Keratinocyte (primary cell): ENCODE results near the gene EYS. TPM values are rescaled to one million over a fixed set of nuclear protein-coding genes. Genes with fewer than 3 reads are reported as not detected.

Source experiments
- DNase-seq: peaks from one replicate; pipeline ENCODE4 v3.0.0-alpha.2; 2011; ENCODE audit warnings: low read depth, missing footprints, low spot score
- FAIRE-seq: peaks from 2 replicates; lab custom pipeline; 2011; peaks lifted over from hg19 to GRCh38; lab: Jason Lieb, UNC
- H2AFZ ChIP-seq: 2 replicates; pipeline ENCODE4 v1.6.0; 2012; ENCODE audit warnings: low read length, control low read depth, inconsistent platforms; ENCODE audit not compliant: control insufficient read depth
- H3K27ac ChIP-seq: 2 replicates; pipeline ENCODE4 v1.5.1; 2011; ENCODE audit warnings: low read length; ENCODE audit not compliant: control insufficient read depth, insufficient read depth
- H3K27me3 ChIP-seq: 3 replicates; pipeline ENCODE4 v1.6.0; 2011; ENCODE audit warnings: low read length; ENCODE audit not compliant: control insufficient read depth, insufficient read depth; ENCODE audit errors: extremely low read depth
- H3K36me3 ChIP-seq, 2 experiments: 2 replicates in 1 of 2; 3 replicates in 1 of 2; pipeline ENCODE4 v1.5.1; 2011; ENCODE audit warnings: low read length in 2 of 2, mild to moderate bottlenecking in 1 of 2; ENCODE audit not compliant: control insufficient read depth in 2 of 2, insufficient read depth in 2 of 2; ENCODE audit errors: extremely low read depth in 1 of 2
- H3K4me1 ChIP-seq: 3 replicates; pipeline ENCODE4 v1.5.1; 2011; ENCODE audit warnings: low read length; ENCODE audit not compliant: control insufficient read depth, insufficient read depth; ENCODE audit errors: extremely low read depth
- H3K4me2 ChIP-seq: 3 replicates; pipeline ENCODE4 v1.6.0; 2011; ENCODE audit warnings: low read depth, low read length; ENCODE audit not compliant: control insufficient read depth, insufficient read depth; ENCODE audit errors: extremely low read depth
- H3K4me3 ChIP-seq, 3 experiments: fragments of 200-600 bp in 1 of 3; sonication (generic) in 1 of 3; 2 replicates in 2 of 3; 3 replicates in 1 of 3; pipeline ENCODE4 v1.5.1; 2011 to 2016; ENCODE audit warnings: low read length in 3 of 3, mild to moderate bottlenecking in 3 of 3, control low read depth in 2 of 3, inconsistent platforms in 1 of 3, low read depth in 1 of 3, mixed read lengths in 1 of 3, mixed run types in 1 of 3, moderate library complexity in 1 of 3; ENCODE audit not compliant: control insufficient read depth in 2 of 3, insufficient read depth in 2 of 3; ENCODE audit errors: extremely low read depth in 1 of 3
- H3K79me2 ChIP-seq: 2 replicates; pipeline ENCODE4 v1.6.0; 2012; ENCODE audit warnings: low read length; ENCODE audit not compliant: control insufficient read depth, insufficient read depth
- H3K9ac ChIP-seq: 3 replicates; pipeline ENCODE4 v1.6.0; 2011; ENCODE audit warnings: low read length; ENCODE audit not compliant: control insufficient read depth, insufficient read depth; ENCODE audit errors: extremely low read depth
- H3K9me1 ChIP-seq: 3 replicates; pipeline ENCODE4 v1.6.0; 2011; ENCODE audit warnings: low read length; ENCODE audit not compliant: control insufficient read depth, insufficient read depth; ENCODE audit errors: extremely low read depth
- H3K9me3 ChIP-seq: 2 replicates; pipeline ENCODE4 v1.5.1; 2012; ENCODE audit warnings: low read depth, low read length; ENCODE audit not compliant: control insufficient read depth
- H4K20me1 ChIP-seq: 3 replicates; pipeline ENCODE4 v1.6.0; 2011; ENCODE audit warnings: low read length; ENCODE audit not compliant: control insufficient read depth, insufficient read depth; ENCODE audit errors: extremely low read depth
- EZH2 ChIP-seq: IDR thresholded peaks from one replicate; pipeline ENCODE4 v1.6.1; 2012; ENCODE audit warnings: inconsistent platforms, mild to moderate bottlenecking, low read length, moderate library complexity
- dilution Hi-C: fragments of 300-500 bp; cut with MboI; formaldehyde crosslinking; loops from one replicate; pipeline ENCODE4 v1.7.0; 2020; ENCODE audit warnings: low sequenced_read_pairs; ENCODE audit not compliant: extremely low pct_ligation_motif_present
- polyA plus RNA-seq, 5 experiments: library from polyadenylated mRNA; depleted of rRNA in 3 of 5; stranded (reverse) in 3 of 5; stranded (forward) in 1 of 5; unstranded in 1 of 5; fragments of >200 nt; gene quantifications; 1 replicate in 1 of 5; 2 replicates in 3 of 5; 3 replicates in 1 of 5; pipeline versions ENCODE4 v1.2.1 to v1.2.3, GENCODE V29; 2011 to 2012; ENCODE audit warnings: missing spikeins in 2 of 5, low read depth in 1 of 5, low replicate concordance in 1 of 5
- TF ChIP-seq, protein P1 (sequence below), 3 experiments: IDR thresholded peaks in 1 of 3; conservative IDR thresholded peaks in 1 of 3; optimal IDR thresholded peaks in 1 of 3; 2 replicates in 2 of 3; 3 replicates in 1 of 3; pipeline versions ENCODE3 to v1.5.1; 2011; ENCODE audit warnings: low read length in 3 of 3, mild to moderate bottlenecking in 3 of 3, moderate library complexity in 2 of 3, control low read depth in 1 of 3, inconsistent platforms in 1 of 3; ENCODE audit not compliant: insufficient read depth in 2 of 3; ENCODE audit errors: extremely low read depth in 1 of 3

Gene EYS
- polyA plus RNA-seq, 1 donor (not counting 4 experiments of a cell fraction or from before 2014, with no cell fraction given): 0.34 TPM

DNA sequence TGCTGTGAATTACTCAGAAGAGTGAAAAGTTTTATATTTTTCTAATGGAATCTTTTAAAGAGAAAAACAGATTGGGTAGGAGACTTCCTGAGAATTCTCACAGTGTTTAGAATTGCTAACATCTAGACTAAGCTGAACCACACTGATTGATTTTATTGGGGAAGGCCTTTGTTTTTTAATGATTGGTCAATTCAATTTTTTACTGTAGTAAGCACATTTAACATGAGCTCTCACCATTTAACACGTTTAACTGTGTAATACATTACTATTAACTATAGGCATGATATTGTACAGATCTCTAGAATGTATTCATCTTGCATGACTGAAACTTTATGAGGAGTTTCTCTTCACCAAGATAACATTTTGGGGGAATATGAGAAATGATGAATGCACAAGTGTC, 1084.1 kb downstream of the EYS start:
- Histone ChIP-seq H3K36me3 (no peaks in the 10 kb centered on the region), H3K27me3 (no peaks in the 10 kb centered on the region), H3K4me3 (no peak overlapping the region), H3K27ac (no peak overlapping the region), H3K9ac (no peak overlapping the region), H3K79me2 (no peaks in the 10 kb centered on the region), H3K4me2 (no peak overlapping the region), H3K9me1 (no peaks in the 10 kb centered on the region), H3K9me3 (no peaks in the 10 kb centered on the region), H3K4me1 (no peaks in the 10 kb centered on the region), H2AFZ (no peak overlapping the region), H4K20me1 (no peaks in the 10 kb centered on the region)
- FAIRE-seq (no peak), DNase-seq (no peak)
- dilution Hi-C loops: no loop called here
- TF ChIP-seq, protein P1, sequence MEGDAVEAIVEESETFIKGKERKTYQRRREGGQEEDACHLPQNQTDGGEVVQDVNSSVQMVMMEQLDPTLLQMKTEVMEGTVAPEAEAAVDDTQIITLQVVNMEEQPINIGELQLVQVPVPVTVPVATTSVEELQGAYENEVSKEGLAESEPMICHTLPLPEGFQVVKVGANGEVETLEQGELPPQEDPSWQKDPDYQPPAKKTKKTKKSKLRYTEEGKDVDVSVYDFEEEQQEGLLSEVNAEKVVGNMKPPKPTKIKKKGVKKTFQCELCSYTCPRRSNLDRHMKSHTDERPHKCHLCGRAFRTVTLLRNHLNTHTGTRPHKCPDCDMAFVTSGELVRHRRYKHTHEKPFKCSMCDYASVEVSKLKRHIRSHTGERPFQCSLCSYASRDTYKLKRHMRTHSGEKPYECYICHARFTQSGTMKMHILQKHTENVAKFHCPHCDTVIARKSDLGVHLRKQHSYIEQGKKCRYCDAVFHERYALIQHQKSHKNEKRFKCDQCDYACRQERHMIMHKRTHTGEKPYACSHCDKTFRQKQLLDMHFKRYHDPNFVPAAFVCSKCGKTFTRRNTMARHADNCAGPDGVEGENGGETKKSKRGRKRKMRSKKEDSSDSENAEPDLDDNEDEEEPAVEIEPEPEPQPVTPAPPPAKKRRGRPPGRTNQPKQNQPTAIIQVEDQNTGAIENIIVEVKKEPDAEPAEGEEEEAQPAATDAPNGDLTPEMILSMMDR (optimal IDR thresholded peaks at IDR 0.05 in 1 of 3, IDR thresholded peaks at IDR 0.05 in 1 of 3, conservative IDR thresholded peaks at IDR 0.05 in 1 of 3; ENCODE audit: extremely low read depth in 1 of 3, insufficient read depth in 2 of 3, low read length in 3 of 3): no peak
- no peak for TF ChIP-seq EZH2

DNA sequence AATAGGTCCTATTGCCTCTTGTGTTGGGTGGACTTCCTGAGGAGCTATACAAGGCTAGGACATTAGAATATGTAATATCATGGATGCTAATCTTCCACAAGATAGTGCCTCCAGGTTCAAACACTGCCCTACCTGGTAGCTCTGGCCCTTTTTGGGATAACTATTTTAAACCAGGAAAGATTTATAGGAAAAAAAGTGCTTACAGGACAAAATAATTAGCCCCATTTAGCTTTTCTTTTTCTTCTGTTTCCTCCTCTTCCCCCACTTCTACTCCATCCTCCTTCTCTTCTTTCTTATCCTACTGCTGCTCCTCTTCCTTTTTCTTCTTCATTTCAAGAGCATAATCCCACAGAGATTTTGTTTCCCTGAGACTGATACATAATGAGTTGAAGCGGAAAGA, 1104.0 kb downstream of the EYS start:
- Histone ChIP-seq H4K20me1 (no peaks in the 10 kb centered on the region), H3K9ac (no peak overlapping the region), H3K27me3 (no peaks in the 10 kb centered on the region), H3K4me3 (no peak overlapping the region), H3K36me3 (no peaks in the 10 kb centered on the region), H2AFZ (no peak overlapping the region), H3K9me1 (no peaks in the 10 kb centered on the region), H3K27ac (no peak overlapping the region), H3K4me1 (no peaks in the 10 kb centered on the region), H3K79me2 (no peaks in the 10 kb centered on the region), H3K9me3 (no peaks in the 10 kb centered on the region), H3K4me2 (no peak overlapping the region)
- dilution Hi-C loops: no loop called here
- FAIRE-seq (no peak), DNase-seq (no peak)
- no peak for TF ChIP-seq EZH2
- TF ChIP-seq, protein P1 (optimal IDR thresholded peaks at IDR 0.05 in 1 of 3, IDR thresholded peaks at IDR 0.05 in 1 of 3, conservative IDR thresholded peaks at IDR 0.05 in 1 of 3; ENCODE audit: extremely low read depth in 1 of 3, insufficient read depth in 2 of 3, low read length in 3 of 3): no peak
